Mesothelial cell of epicardium (in vitro differentiated cells): ENCODE data around the gene GJA3. TPM values are rescaled to one million over a fixed set of nuclear protein-coding genes. Genes with fewer than 3 reads are reported as not detected.

Experiments
- DNase-seq, 2 experiments: peaks; one replicate each; pipeline ENCODE4 v3.0.0; 2021; ENCODE audit warnings: low spot score in 2 of 2; ENCODE audit not compliant: unreplicated experiment in 2 of 2
- H3K27ac Mint-ChIP-seq: 2 replicates; pipeline ENCODE4 v1.8.0; 2021; ENCODE audit warnings: mixed read lengths
- H3K27me3 Mint-ChIP-seq: 2 replicates; pipeline ENCODE4 v1.8.0; 2021; ENCODE audit warnings: low read depth, mixed read lengths
- H3K36me3 Mint-ChIP-seq: 2 replicates; pipeline ENCODE4 v1.8.0; 2021; ENCODE audit warnings: mixed read lengths
- H3K4me1 Mint-ChIP-seq: 2 replicates; pipeline ENCODE4 v1.8.0; 2021; ENCODE audit warnings: mixed read lengths
- H3K4me3 Mint-ChIP-seq: 2 replicates; pipeline ENCODE4 v1.8.0; 2021; ENCODE audit warnings: mild to moderate bottlenecking, moderate library complexity, mixed read lengths
- H3K9me3 Mint-ChIP-seq: 2 replicates; pipeline ENCODE4 v1.8.0; 2021; ENCODE audit warnings: mixed read lengths
- total RNA-seq: library from RNA; stranded (reverse); gene quantifications from 3 replicates; pipeline ENCODE4 v1.2.1, GENCODE V29; 2021
- TF ChIP-seq, protein P1 (sequence below): fragments of 200-600 bp; sonication (generic); IDR thresholded peaks from one replicate; pipeline ENCODE4 v1.5.0; 2021; ENCODE audit warnings: antibody characterized with exemption; ENCODE audit not compliant: unreplicated experiment

Gene GJA3
- total RNA-seq, 1 donor from 2014 or later, result 5.3 TPM

DNA sequence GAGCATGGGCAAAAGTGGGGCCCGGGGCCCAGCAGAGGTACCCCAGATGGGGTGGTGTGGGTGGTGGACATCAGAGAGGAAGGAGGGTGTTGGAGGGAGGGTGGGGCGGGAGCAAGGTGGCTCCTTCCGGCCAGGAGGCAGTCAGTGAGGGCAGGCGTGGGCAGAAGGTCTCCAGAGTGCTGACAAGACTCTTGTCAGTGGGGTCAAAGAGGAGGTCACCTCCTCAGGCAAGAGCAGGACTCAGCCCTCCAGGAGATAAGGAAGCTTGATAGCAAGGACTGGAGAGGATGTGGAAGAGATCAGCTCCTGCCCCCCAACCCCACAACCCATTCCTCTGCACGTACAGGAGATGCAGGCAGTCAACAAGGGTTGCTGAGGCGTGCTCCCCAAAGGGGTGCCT is 9.8 kb downstream of the GJA3 start:
- peaks cover 5% of the 10 kb centered on the region for H3K9me3 Mint-ChIP-seq
- TF ChIP-seq, protein P1, sequence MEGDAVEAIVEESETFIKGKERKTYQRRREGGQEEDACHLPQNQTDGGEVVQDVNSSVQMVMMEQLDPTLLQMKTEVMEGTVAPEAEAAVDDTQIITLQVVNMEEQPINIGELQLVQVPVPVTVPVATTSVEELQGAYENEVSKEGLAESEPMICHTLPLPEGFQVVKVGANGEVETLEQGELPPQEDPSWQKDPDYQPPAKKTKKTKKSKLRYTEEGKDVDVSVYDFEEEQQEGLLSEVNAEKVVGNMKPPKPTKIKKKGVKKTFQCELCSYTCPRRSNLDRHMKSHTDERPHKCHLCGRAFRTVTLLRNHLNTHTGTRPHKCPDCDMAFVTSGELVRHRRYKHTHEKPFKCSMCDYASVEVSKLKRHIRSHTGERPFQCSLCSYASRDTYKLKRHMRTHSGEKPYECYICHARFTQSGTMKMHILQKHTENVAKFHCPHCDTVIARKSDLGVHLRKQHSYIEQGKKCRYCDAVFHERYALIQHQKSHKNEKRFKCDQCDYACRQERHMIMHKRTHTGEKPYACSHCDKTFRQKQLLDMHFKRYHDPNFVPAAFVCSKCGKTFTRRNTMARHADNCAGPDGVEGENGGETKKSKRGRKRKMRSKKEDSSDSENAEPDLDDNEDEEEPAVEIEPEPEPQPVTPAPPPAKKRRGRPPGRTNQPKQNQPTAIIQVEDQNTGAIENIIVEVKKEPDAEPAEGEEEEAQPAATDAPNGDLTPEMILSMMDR, result no peak
- H3K36me3 Mint-ChIP-seq, result no peaks in the 10 kb centered on the region
- H3K4me1 Mint-ChIP-seq, result no peaks in the 10 kb centered on the region
- DNase-seq, result no peak
- H3K27ac Mint-ChIP-seq, result no peak overlapping the region
- peaks cover 45% of the 10 kb centered on the region for H3K27me3 Mint-ChIP-seq
- H3K4me3 Mint-ChIP-seq, result no peak overlapping the region

DNA sequence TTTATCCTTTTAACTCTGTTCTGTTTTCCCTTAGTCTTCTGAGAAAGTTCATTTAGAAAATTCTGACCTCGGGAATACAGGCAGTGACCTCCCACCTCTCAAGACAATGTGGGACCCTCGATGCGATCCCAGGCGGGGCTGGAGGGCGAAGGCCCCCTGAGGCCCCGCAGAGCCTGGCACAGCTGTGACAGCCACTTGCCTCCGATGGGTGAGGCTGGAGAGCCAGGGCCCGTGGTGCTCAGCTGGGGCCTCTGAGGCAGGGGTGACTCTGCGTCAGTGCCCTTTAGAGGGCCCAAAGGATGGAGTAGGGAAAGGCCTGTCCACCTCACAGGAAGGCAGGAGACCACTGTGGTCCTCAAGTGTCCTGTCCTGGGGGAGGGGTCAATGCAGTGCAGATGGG is 10.3 kb downstream of the GJA3 start:
- TF ChIP-seq, protein P1, result no peak
- Mint-ChIP-seq H3K4me3 (no peak overlapping the region), H3K9me3 (peaks cover 5% of the 10 kb centered on the region), H3K4me1 (no peaks in the 10 kb centered on the region), H3K27me3 (peaks cover 42% of the 10 kb centered on the region), H3K36me3 (no peaks in the 10 kb centered on the region), H3K27ac (no peak overlapping the region)
- DNase-seq, result no peak

DNA sequence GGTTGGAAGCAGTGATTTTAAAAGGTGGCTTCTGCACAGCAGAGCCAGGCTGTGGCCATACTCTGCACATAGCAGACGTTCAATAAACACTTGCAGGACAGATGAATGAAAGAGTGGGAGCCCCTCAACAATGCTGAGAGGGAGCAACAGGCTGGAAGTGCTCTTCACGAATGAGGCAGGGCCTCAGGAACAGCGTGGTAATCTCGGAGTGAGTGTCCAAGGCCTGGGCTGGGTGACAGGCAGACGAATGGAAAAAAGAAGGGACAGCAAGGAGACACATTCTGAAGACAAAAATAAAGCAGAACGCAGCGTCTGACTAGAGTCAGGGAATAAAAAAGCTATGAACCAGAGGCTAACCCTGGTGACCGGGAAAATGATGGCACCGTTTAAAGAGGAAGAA is 11.1 kb downstream of the GJA3 start:
- TF ChIP-seq, protein P1, result no peak
- H3K27ac Mint-ChIP-seq, result no peak overlapping the region
- H3K4me3 Mint-ChIP-seq, result no peak overlapping the region
- DNase-seq, result no peak
- peaks cover 5% of the 10 kb centered on the region for H3K9me3 Mint-ChIP-seq
- no peaks in the 10 kb centered on the region for H3K36me3 Mint-ChIP-seq
- no peaks in the 10 kb centered on the region for H3K4me1 Mint-ChIP-seq
- peaks cover 39% of the 10 kb centered on the region for H3K27me3 Mint-ChIP-seq

DNA sequence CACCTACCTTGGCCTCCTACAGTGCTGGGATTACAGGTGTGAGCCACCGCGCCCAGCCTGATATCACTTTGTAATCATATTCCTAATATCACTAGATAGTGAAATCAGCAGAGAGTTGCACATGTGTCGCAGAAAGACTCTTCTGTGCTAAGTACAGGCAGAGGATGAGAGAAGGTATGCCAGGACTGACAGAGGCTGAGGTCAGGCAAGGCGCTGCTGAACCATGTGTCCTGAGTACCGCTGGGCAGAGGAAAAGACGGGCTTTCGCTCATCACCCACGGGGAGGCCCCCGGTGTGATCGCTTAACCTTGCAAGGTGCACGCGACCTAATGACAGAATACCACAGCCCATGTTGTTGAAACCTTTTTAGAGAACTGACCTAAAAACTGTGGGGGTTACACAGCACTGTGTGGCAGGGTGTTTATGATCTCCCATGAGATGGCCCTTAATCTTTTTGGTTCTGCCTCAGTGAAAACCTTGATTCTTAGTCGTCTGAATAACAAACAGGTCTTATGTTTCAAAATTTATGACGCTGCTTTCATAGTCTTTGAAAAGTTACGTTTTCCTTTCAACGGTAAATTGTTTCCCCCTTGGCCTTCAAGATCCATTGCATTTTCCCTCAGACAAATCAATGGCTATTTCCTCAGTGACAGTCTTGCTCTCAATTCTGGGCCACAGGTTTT is 12.2 kb downstream of the GJA3 start:
- H3K27ac Mint-ChIP-seq, result no peak overlapping the region

DNA sequence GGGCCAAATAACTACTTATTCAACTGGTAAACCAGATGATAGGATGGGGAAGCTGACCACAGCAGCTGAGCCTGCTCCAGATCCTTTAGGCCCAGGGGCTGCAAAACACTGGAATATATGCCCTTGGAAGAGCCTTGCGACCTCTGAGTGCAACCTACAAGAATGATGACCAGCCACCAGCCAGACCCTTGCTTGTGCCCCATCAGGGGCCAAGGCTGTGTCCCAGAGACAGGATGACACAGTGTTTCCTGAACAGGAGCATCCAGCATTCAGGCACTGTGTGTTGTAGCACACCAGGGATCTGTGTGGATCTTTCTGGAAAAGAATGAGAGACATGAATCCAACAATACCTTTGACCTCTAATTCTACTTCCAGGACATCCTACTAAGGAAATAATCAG is 14.5 kb downstream of the GJA3 start:
- Mint-ChIP-seq H3K27me3 (peaks cover 34% of the 10 kb centered on the region), H3K9me3 (no peaks in the 10 kb centered on the region), H3K27ac (no peak overlapping the region), H3K4me3 (no peak overlapping the region), H3K4me1 (peaks cover 9% of the 10 kb centered on the region), H3K36me3 (no peaks in the 10 kb centered on the region)
- TF ChIP-seq, protein P1, result no peak
- DNase-seq, result no peak

More for the DNA sequence above, 12.2 kb downstream of the GJA3 start:
- Mint-ChIP-seq H3K4me3 (no peak overlapping the region), H3K4me1 (peaks cover under 1% of the 10 kb centered on the region), H3K9me3 (no peaks in the 10 kb centered on the region), H3K36me3 (no peaks in the 10 kb centered on the region), H3K27me3 (peaks cover 36% of the 10 kb centered on the region)
- DNase-seq, result no peak
- TF ChIP-seq, protein P1, result no peak

DNA sequence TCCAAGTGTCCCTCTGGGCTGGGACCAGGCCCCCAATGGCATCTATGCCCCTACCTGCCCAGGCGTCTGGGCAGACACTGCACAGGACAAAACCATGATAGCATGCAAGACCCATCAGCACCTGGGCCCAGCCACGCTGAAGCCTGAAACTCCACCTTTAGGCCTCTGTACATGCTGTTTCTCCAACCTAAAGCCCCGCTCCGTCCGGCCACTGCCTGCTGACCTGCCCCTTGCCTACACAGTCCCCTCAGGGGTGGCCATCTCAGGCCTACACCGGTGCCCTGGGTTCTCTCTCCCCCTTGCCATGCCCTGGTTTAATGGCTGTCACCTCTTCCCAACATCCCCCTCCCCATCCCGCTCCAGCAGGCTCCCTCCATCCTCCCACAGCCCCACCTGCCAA is 15.3 kb downstream of the GJA3 start:
- Mint-ChIP-seq H3K27me3 (peaks cover 32% of the 10 kb centered on the region), H3K36me3 (no peaks in the 10 kb centered on the region), H3K4me3 (no peak overlapping the region), H3K27ac (no peak overlapping the region), H3K9me3 (no peaks in the 10 kb centered on the region), H3K4me1 (peaks cover 17% of the 10 kb centered on the region)
- TF ChIP-seq, protein P1, result no peak
- DNase-seq, result no peak
